Skeletal muscle cell (primary cell): ENCODE data around the gene ZDHHC11.
"Not testable (repeated sequence)": the region's sequence is repeated elsewhere in the genome, so short reads cannot be mapped to it uniquely, and the experiment has no call there.

Experiments
- DNase-seq: peaks from one replicate; pipeline ENCODE4 v3.0.0-alpha.2; 2010; ENCODE audit warnings: low read depth
- H3K4me3 ChIP-seq: 2 replicates; pipeline ENCODE4 v1.5.1; 2011; ENCODE audit warnings: low read depth, mild to moderate bottlenecking, control low read depth, low read length, moderate library complexity

Gene ZDHHC11

DNA sequence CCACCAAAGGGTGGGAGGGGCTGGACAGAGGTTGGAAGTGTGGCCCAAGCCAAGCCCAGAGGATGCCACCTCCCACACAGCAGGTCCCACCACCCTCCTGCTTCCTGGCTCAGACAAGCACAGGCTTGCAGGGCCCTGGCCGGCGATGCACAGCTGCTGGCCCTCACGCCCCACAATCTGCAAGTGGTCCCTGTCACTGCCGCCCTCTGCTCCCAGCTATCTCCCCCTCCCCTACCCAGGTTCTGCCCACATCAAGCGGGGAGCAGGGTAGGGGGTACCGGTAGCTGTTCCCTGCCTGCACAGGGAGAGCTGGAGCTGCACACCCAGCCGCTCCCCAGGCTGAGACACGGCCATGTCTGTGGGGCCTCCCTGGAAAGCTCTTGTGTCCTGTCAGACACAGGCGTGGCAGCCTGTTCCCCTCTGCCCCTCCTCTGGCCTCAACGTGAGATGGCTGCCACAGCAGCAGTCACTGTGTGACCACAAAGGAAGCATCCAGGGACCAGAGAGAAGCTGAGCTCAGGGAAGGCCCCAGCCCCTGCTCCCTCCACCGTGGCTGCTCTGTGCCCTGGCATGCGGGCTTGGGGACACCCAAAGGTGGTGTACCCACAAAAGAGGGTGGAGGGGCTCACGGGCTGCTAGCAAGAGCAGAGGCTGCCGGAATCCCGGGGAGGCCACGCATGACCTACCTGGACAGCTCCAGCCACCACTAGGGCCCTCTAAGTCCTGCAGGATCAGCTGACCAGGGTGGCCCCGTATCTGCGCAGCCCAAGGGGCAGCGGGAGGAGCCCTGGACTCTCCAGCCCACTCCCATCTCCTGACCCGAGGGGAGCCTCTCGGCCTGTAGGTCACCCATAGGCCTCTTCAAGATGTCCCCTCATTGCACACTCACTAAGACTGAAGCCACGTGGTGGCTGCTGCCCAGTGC lies 10.9 kb upstream of the ZDHHC11 start:
- DNase-seq = no peak
- no peak overlapping the region for H3K4me3 ChIP-seq

- H3K4me3 ChIP-seq = no peak overlapping the region
- no peak for DNase-seq
These were observed 9.8 kb upstream of the ZDHHC11 start for GRCh38 chr5:860506-861150.

DNA sequence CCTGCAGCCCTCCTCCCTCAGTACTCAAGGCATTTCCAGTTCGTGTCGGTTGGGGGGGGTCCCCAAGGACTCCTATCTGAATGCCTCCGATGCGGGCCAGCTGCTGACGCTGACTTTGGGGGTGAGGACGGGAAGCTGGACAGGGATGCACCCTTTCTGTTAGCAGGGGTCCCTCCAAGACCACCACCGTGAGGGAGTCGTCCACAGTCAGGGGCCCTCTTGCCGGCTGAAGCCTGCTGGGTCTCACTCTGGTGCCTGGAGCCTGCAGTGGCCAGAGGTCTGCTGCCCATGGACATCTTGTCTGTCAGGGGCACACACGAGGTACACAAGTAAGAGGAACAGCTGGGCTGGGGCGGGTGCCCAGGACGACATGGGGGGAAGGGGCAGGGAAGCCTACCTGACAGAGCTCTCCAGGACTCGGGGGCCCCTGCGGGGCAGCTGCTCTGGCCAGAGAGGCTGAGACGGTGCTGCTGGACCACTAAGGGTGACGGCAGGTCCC lies 9.1 kb upstream of the ZDHHC11 start:
- no peak overlapping the region for H3K4me3 ChIP-seq
- DNase-seq = no peak

DNA sequence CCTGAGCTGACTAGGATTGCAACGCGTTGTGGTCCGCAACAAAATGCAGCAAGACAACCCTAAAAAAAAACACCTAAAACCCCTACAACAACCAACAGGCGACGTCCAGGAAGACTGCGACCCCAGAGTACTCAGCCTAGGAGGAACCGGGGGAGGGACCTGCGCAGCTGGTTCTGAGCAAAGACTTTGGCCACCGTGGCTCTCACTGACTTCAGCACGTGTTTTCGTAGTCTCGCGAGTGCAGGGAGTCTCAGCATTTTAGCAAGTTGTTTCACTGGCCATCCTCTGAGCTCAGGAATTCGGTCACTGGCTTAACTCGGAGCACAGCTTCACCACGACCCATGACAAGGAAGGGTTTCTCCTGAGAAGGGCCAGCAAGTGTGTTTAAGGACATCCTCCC lies 8.6 kb upstream of the ZDHHC11 start:
- H3K4me3 ChIP-seq = no peak overlapping the region
- no peak for DNase-seq

DNA sequence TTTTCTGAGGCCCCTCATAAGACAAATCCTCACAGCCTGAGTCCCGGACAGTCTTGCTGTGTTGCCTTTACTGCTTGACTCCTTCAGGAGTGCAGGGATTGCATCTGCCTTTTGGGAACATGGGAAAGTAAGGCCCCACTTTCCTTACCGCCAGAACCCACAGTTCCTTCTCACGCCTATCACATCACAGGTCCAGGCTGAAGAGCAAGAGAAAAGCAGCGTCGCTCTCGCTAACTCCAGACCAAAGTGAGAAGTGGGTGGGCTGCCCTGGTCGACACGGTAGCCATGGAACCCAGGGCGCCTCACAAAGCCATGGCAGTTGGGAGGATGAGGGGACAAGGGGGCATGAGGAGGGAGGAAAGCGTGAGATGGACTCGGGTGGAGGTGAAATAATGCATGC lies 7.9 kb upstream of the ZDHHC11 start:
- DNase-seq = no peak
- no peak overlapping the region for H3K4me3 ChIP-seq

GRCh38 chr5:856531-857425 lies 6.0 kb upstream of the ZDHHC11 start:
- no peak overlapping the region for H3K4me3 ChIP-seq
- no peak for DNase-seq

DNA sequence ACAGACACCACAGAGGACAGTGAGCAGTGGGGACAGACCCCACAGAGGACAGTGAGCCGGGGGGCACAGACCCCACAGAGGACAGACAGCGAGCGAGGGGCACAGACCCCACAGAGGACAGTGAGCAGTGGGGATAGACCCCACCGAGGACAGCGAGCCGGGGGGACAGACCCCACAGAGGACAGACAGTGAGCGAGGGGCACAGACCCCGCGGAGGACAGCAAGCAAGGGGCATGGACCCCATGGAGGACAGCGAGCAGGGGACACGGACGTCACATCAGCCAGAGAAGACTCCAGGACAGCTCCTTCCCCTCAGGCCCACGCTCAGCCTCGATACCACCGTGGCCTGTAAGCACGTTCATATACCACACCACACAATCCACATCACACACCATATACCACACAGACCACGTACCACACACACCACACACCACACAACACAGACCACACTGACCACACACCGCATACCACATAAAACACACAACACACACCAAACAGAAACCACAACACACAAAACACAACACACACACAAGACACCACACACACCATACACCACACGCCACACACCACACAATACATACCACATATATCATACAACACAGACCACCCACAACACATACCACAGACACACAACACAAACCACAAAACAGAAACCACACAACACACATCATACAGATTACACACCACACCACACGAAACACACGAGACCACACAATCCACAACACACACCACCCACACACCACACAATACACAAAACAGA lies 5.2 kb upstream of the ZDHHC11 start:
- no peak for DNase-seq

GRCh38 chr5:854966-855743 lies 4.4 kb upstream of the ZDHHC11 start:
- no peak for DNase-seq
- H3K4me3 ChIP-seq = no peak overlapping the region

More for the DNA sequence above, 5.2 kb upstream of the ZDHHC11 start:
- no peak overlapping the region for H3K4me3 ChIP-seq

GRCh38 chr5:854217-854616 lies 3.4 kb upstream of the ZDHHC11 start:
- DNase-seq = no peak
- H3K4me3 ChIP-seq = no peak overlapping the region

DNA sequence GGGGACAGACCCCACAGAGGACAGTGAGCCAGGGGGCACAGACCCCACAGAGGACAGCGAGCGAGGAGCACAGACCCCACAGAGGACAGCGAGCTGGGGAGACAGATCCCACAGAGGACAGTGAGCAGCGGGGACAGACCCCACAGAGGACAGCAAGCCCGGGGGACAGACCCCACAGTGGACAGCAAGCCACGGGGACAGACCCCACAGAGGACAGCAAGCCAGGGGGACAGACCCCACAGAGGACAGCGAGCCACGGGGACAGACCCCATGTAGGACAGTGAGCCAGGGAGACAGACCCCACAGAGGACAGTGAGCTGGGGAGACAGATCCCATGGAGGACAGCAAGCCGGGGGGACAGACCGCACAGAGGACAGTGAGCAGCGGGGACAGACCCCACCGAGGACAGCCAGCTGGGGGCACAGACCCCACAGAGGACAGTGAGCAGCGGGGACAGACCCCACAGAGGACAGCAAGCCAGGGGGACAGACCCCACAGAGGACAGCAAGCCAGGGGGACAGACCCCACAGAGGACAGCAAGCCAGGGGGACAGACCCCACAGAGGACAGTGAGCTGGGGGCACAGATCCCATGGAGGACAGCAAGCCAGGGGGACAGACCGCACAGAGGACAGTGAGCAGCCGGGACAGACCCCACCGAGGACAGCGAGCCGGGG lies 2.8 kb upstream of the ZDHHC11 start:
- not testable (repeated sequence) for DNase-seq, H3K4me3 ChIP-seq

DNA sequence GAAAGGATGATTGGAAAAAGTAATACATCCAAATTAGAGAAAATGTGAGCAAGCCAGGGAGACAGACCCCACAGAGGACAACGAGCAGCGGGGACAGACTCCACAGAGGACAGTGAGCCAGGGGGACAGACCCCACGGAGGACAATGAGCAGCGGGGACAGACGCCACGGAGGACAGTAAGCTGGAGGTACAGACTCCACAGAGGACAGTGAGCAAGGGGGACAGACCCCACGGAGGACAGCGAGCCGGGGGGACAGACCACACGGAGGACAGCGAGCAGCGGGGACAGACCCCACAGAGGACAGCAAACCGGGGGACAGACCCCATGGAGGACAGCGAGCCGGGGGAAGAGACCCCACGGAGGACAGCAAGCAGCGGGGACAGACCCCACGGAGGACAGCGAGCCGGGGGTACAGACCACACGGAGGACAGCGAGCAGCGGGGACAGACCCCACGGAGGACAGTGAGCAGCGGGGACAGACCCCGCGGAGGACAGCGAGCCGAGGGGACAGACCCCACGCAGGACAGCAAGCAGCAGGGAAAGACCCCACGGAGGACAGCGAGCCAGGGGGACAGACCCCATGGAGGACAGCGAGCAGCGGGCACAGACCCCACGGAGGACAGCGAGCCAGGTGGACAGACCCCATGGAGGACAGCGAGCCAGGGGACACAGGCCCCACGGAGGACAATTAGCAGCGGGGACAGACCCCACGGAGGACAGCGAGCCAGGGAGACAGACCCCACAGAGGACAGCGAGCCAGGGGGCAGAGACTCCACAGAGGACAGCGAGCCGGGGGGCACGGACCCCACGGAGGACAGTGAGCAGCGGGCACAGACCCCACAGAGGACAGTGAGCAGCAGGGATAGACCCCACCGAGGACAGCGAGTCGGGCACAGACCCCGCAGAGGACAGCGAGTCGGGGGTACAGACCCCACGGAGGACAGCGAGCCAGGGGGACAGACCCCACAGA lies 1.9 kb upstream of the ZDHHC11 start:
- DNase-seq = no peak
- H3K4me3 ChIP-seq = no peak overlapping the region

DNA sequence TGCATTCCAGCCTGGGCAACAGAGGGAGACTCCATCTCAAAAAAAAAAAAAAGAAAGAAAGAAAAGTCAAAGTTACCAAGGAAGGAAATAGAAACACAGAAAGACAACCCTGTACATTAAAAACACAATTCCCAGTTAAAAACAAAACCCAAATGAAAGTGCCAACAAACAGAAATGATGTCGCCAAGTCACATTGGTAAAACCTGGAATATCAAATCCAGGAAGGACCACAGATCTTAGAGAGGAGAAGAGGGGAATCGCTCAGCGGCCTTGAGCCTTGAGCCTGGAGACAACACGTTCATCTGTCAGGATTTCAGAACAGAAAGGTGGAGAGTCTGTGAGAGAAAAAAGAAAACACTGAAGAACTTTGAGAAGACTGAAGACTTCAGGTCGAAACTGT lies 1.2 kb upstream of the ZDHHC11 start:
- no peak for DNase-seq
- no peak overlapping the region for H3K4me3 ChIP-seq

DNA sequence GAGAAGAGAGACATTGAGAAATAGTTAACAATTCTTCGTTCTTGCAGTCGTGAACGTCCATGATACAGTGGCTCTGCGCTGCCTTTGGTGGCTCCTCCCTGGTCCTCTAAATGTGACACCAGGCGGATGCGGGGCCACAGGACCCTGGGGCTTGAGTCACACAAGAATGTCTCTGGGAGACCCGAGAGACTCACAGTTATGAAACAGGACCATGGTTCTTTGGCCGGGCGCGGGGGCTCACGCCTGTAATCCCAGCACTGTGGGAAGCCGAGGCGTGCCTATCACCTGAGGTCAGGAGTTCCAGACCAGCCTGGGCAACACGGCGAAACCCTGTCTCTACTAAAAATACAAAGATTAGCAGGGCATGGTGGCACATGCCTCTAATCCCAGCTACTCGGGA lies 767 bp upstream of the ZDHHC11 start:
- no peak for DNase-seq
- no peak overlapping the region for H3K4me3 ChIP-seq

DNA sequence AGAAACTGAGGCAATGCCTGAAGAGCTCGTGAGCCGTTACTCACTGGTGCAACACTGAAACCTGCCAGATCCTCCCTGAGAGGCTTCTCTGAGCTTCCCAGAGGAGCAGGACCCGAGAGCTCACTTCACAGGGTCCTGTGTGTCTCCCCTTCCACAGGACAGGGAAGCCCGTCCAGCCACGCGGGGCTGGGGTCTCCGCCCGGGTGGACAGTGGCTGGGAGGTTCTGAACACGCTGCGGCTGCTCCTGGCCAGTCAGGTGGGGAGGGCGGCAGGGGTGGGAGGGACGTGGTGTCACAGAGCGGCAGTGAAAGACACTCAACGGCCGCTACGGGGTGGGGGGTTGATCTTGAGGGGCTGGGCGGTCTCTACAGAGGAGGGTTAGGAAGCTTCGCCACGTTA lies 290 bp upstream of the ZDHHC11 start:
- H3K4me3 ChIP-seq = no peak overlapping the region
- no peak for DNase-seq

- H3K4me3 ChIP-seq = no peak overlapping the region
- DNase-seq = no peak
These were observed 1.0 kb downstream of the ZDHHC11 start for GRCh38 chr5:849651-850301.

DNA sequence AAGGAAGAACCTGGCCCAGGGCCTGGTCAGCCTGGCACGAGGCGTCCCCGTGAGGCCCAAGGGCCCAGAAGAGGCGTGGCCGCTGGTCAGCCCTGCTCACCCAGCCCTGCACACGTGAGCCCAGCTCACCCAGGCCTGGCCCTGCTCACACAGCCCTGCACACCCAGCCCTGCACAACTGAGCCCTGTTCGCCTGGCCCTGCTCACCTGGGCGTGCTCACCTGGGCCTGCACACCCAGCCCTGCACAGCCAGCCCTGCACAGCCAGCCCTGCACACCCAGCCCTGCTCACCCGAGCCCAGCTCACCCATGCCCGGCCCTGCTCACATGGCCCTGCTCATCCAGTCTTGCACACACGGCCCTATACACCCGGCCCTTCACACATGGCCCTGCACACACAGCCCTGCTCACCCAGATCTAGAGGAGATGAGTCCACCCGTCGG lies 2.1 kb downstream of the ZDHHC11 start:
- DNase-seq = no peak
- H3K4me3 ChIP-seq = no peak overlapping the region
